Measurements from ENCODE around the gene NFIB. TPM values are rescaled to one million over a fixed set of nuclear protein-coding genes. Genes with fewer than 3 reads are reported as not detected.

NFIB gene
- total RNA-seq, 1 experiment from 2014 or later = 14.3 TPM

- Histone ChIP-seq H3K9me3 (ENCODE audit: control insufficient read depth, low read depth, low read length) (no peaks in the 10 kb centered on the region), H4K8ac (replicated peaks; ENCODE audit: insufficient read length, low read depth, low read length) (no peak overlapping the region), H2BK20ac (ENCODE audit: low read depth, low read length, poor library complexity, severe bottlenecking) (no peak overlapping the region), H3K4me2 (ENCODE audit: insufficient read depth, insufficient read length, low read length) (no peak overlapping the region), H4K5ac (ENCODE audit: insufficient read length, low read depth, low read length) (no peak overlapping the region), H3K27ac (ENCODE audit: insufficient read length, low read depth, low read length) (no peak overlapping the region), H2AK5ac (ENCODE audit: insufficient read length, low read length) (no peak overlapping the region), H4K91ac (ENCODE audit: insufficient read length, low read depth, low read length) (no peak overlapping the region), H3K4me1 (ENCODE audit: insufficient read depth, low read length) (no peaks in the 10 kb centered on the region; the same call in 1 of the 2 replicates), H2BK5ac (ENCODE audit: insufficient read length, low read length) (no peak overlapping the region), H3K79me1 (ENCODE audit: insufficient read depth, low read depth, low read length, poor library complexity, severe bottlenecking) (no peaks in the 10 kb centered on the region), H3K14ac (ENCODE audit: insufficient read depth, low read length) (no peak overlapping the region), H2BK12ac (ENCODE audit: insufficient read length, low read depth, low read length) (no peak overlapping the region), H2BK15ac (ENCODE audit: low read depth, low read length) (no peak overlapping the region), H3K18ac (ENCODE audit: insufficient read length, low read depth, low read length) (no peak overlapping the region), H3K23ac (ENCODE audit: insufficient read length, low read depth, low read length) (no peak overlapping the region), H3K9ac (ENCODE audit: extremely low read depth, insufficient read length, low read length) (no peak overlapping the region), H4K20me1 (ENCODE audit: control insufficient read depth, insufficient read depth, insufficient read length) (no peaks in the 10 kb centered on the region), H3T11ph (ENCODE audit: low read length) (no peak overlapping the region), H3K23me2 (ENCODE audit: insufficient read length, low read depth, low read length, poor library complexity, severe bottlenecking) (no peaks in the 10 kb centered on the region), H3K27me3 (ENCODE audit: insufficient read depth, low read length) (no peaks in the 10 kb centered on the region), H3K79me2 (ENCODE audit: insufficient read depth, low read length) (no peaks in the 10 kb centered on the region), H2BK120ac (ENCODE audit: low read depth, low read length, poor library complexity, severe bottlenecking) (no peak overlapping the region), H2AFZ (ENCODE audit: low read length) (no peak overlapping the region), H3K56ac (ENCODE audit: insufficient read length, low read depth, low read length) (no peak overlapping the region), H3K4ac (ENCODE audit: low read depth, low read length) (no peak overlapping the region)
- Mint-ChIP-seq H3K27ac (peak overlapping the region in 2 of 3 experiments; percentile 43 to 69; a peak in 2 of 7 replicates), H3K27me3 (ENCODE audit: low read depth) (no peaks in the 10 kb centered on the region), H3K9me3 (no peaks in the 10 kb centered on the region), H3K4me3 (no peak overlapping the region), H3K4me1 (peaks cover 14 to 17% of the 10 kb centered on the region in 2 experiments), H3K36me3 (ENCODE audit: insufficient read depth in 1 of 3, low read depth in 3 of 3) (no peaks in the 10 kb centered on the region)
- no CpG with 5 or more reads among the region's 4 CpGs for WGBS (ENCODE audit: extremely low coverage, insufficient read length, low lambda C conversion rate)
- no peak for TF ChIP-seq CTCF (conservative IDR thresholded peaks at IDR 0.05)
- DNase-seq = no peak
Measured at GRCh38 chr9:14089051-14089803, 224.7 kb downstream of the NFIB start.

Measured in H9 (cell line).